Aorta (tissue), 5 donors: ENCODE data around the gene IDUA. TPM values are rescaled to one million over a fixed set of nuclear protein-coding genes. Genes with fewer than 3 reads are reported as not detected.

Experiments used
- ATAC-seq: fragments of 200-7000 bp; cut with Tn5 transposase; one replicate; pipeline ENCODE4 v1.9.1; 2022; ENCODE audit warnings: moderate library complexity; ENCODE audit not compliant: low FRiP score
- DNase-seq, 2 donors: peaks; one replicate each; pipeline ENCODE4 v3.0.0-alpha.2; 2020
- H3K27ac ChIP-seq, 2 donors: one replicate each; pipeline ENCODE4 v1.5.1; 2013; ENCODE audit warnings: low read length in 2 of 2, mild to moderate bottlenecking in 2 of 2, moderate library complexity in 2 of 2, control low read depth in 1 of 2, inconsistent platforms in 1 of 2, low read depth in 1 of 2
- H3K27me3 ChIP-seq, 2 donors: one replicate each; pipeline ENCODE4 v1.6.1; 2013; ENCODE audit warnings: control low read depth in 1 of 2, low read length in 1 of 2, mild to moderate bottlenecking in 1 of 2, moderate library complexity in 1 of 2; ENCODE audit not compliant: insufficient read depth in 2 of 2, control insufficient read depth in 1 of 2
- H3K36me3 ChIP-seq, 2 donors: one replicate each; pipeline ENCODE4 v1.6.1; 2013; ENCODE audit warnings: control low read depth in 1 of 2, low read length in 1 of 2, mild to moderate bottlenecking in 1 of 2; ENCODE audit not compliant: insufficient read depth in 2 of 2, control insufficient read depth in 1 of 2
- H3K4me1 ChIP-seq, 2 donors: one replicate each; pipeline ENCODE4 v1.6.1; 2013; ENCODE audit warnings: low read length in 2 of 2, control low read depth in 1 of 2, mild to moderate bottlenecking in 1 of 2, moderate library complexity in 1 of 2; ENCODE audit not compliant: insufficient read depth in 2 of 2, control insufficient read depth in 1 of 2
- H3K4me3 ChIP-seq, 2 donors: one replicate each; pipeline ENCODE4 v1.5.1; 2013; ENCODE audit warnings: low read length in 2 of 2, control low read depth in 1 of 2, mild to moderate bottlenecking in 1 of 2
- H3K9me3 ChIP-seq: one replicate; pipeline ENCODE4 v1.6.1; 2013; ENCODE audit warnings: mild to moderate bottlenecking, low read length; ENCODE audit not compliant: control insufficient read depth
- WGBS, 2 donors: extraction: QIAGEN DNeasy Blood & Tissue Kit; methylation state at CpG; one replicate each; pipeline ENCODE4 v1.1.7; 2013; 5-methylcytosine and 5-hydroxymethylcytosine counted together
- intact Hi-C, 2 donors: fragments of 100-400 bp; cut with DNase I; formaldehyde crosslinking; loops; one replicate each; pipeline versions ENCODE4 v1.14.2 to v1.15.0; 2022
- polyA plus RNA-seq, 2 donors: library from polyadenylated mRNA; stranded (reverse); fragments of 200-250 nt; gene quantifications; one replicate each; pipeline ENCODE4 v1.2.3, GENCODE V29; 2013
- total RNA-seq, 2 donors: library from RNA; stranded (reverse); fragmentation: NEBNext Ultra II Directional; extraction: Animal tissue kit (Norgen Biotek cat#: 25700); gene quantifications; one replicate each; pipeline ENCODE4 v1.2.1, GENCODE V29; 2021
- donor health status: healthy with polysubstance abuse.
- donor health status: Bipolar disorder and iron deficiency.
- donor health status: DM: no; HTN: no; CAD: no.
- donor health status: DM: no; HTN: no; CAD: no.
- donor health status: DM: yes; HTN: yes; CAD: no.

The IDUA gene
- total and polyA plus RNA-seq, 4 donors: 5.9 to 44.2 (median 35.0) TPM

GRCh38 chr4:1023895-1024740, 37.3 kb downstream of the IDUA start:
- 96 to 97% methylated on average over 64 to 83 of the region's 83 CpGs for WGBS, 2 donors
- ATAC-seq: no peak

GRCh38 chr4:1024882-1025545, 38.2 kb downstream of the IDUA start:
- 91 to 93% methylated on average over 31 to 32 of the region's 32 CpGs for WGBS, 2 donors
- Histone ChIP-seq H3K36me3 (no peaks in the 10 kb centered on the region), H3K27ac (no peak overlapping the region), H3K4me3 (no peak overlapping the region), H3K9me3 (no peaks in the 10 kb centered on the region), H3K4me1 (no peaks in the 10 kb centered on the region), H3K27me3 (no peaks in the 10 kb centered on the region)
- intact Hi-C loops: no loop called here
- ATAC-seq (no peak), DNase-seq (no peak)

More at GRCh38 chr4:1023895-1024740, 37.3 kb downstream of the IDUA start:
- Histone ChIP-seq H3K27ac (no peak overlapping the region), H3K27me3 (no peaks in the 10 kb centered on the region), H3K4me1 (no peaks in the 10 kb centered on the region), H3K4me3 (no peak overlapping the region), H3K36me3 (no peaks in the 10 kb centered on the region), H3K9me3 (no peaks in the 10 kb centered on the region)
- DNase-seq: no peak
- intact Hi-C loops: no loop called here

- Histone ChIP-seq H3K27me3 (no peaks in the 10 kb centered on the region), H3K9me3 (no peaks in the 10 kb centered on the region), H3K27ac (no peak overlapping the region), H3K4me3 (no peak overlapping the region), H3K36me3 (no peaks in the 10 kb centered on the region), H3K4me1 (no peaks in the 10 kb centered on the region)
- WGBS, 2 donors: 49 to 51% methylated on average over 17 of the region's 17 CpGs
- DNase-seq (no peak), ATAC-seq (peak; percentile 9)
- intact Hi-C loops: no loop called here
Measured at GRCh38 chr4:1026115-1026514, 39.3 kb downstream of the IDUA start.

- intact Hi-C loops: no loop called here
- ATAC-seq (no peak), DNase-seq (no peak)
- no peak overlapping the region for H3K4me3 ChIP-seq
- H3K4me1 ChIP-seq: no peaks in the 10 kb centered on the region
- no peaks in the 10 kb centered on the region for H3K36me3 ChIP-seq
- H3K27me3 ChIP-seq: no peaks in the 10 kb centered on the region
- WGBS, 2 donors: 79 to 82% methylated on average over 26 of the region's 26 CpGs
- H3K27ac ChIP-seq: no peak overlapping the region
- no peaks in the 10 kb centered on the region for H3K9me3 ChIP-seq
Measured at GRCh38 chr4:1027219-1027914, 40.5 kb downstream of the IDUA start.

GRCh38 chr4:1027915-1028238, 41.0 kb downstream of the IDUA start:
- Histone ChIP-seq H3K9me3 (no peaks in the 10 kb centered on the region), H3K4me1 (no peaks in the 10 kb centered on the region), H3K27me3 (no peaks in the 10 kb centered on the region), H3K36me3 (no peaks in the 10 kb centered on the region), H3K4me3 (no peak overlapping the region), H3K27ac (no peak overlapping the region)
- no peak for ATAC-seq
- DNase-seq: no peak
- intact Hi-C loops: no loop called here
- WGBS, 2 donors: 80 to 86% methylated on average over 9 of the region's 9 CpGs

GRCh38 chr4:1028574-1029220, 41.9 kb downstream of the IDUA start:
- ATAC-seq (no peak), DNase-seq (no peak)
- H3K27ac ChIP-seq: no peak overlapping the region
- no peaks in the 10 kb centered on the region for H3K27me3 ChIP-seq
- no peak overlapping the region for H3K4me3 ChIP-seq
- H3K36me3 ChIP-seq: no peaks in the 10 kb centered on the region
- intact Hi-C loops: no loop called here
- WGBS, 2 donors: 86 to 88% methylated on average over 35 to 36 of the region's 36 CpGs
- H3K9me3 ChIP-seq: no peaks in the 10 kb centered on the region
- no peaks in the 10 kb centered on the region for H3K4me1 ChIP-seq

DNA sequence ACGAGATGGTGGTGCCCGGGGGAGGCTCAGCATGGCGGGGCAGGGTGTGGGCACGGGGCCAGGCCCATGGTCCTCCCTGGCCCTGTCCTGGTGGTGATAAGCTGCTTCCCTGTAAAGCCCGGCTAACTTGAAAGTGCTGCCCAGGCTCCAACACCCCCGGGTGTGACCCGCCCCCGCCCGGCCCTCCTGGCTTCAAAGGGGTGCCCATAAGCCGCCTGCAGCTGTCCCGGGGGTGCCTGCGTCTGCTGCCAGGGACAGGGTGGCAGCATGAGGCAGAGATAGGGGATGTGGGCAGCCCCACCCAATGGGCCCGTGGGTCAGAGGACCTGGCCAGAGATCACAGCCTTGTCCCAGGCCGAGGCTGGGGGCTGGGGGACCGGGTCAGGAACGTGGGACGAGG, 42.7 kb downstream of the IDUA start:
- no peak for ATAC-seq

GRCh38 chr4:1030031-1030430, 43.2 kb downstream of the IDUA start:
- Histone ChIP-seq H3K4me1 (no peaks in the 10 kb centered on the region), H3K27me3 (no peaks in the 10 kb centered on the region)
- WGBS, 2 donors: 58 to 67% methylated on average over 11 to 12 of the region's 12 CpGs

More for the DNA sequence above, 42.7 kb downstream of the IDUA start:
- intact Hi-C loops: no loop called here
- WGBS, 2 donors: 51 to 53% methylated on average over 17 of the region's 17 CpGs
- H3K9me3 ChIP-seq: no peaks in the 10 kb centered on the region
- H3K4me3 ChIP-seq: no peak overlapping the region
- H3K27me3 ChIP-seq: no peaks in the 10 kb centered on the region
- H3K36me3 ChIP-seq: no peaks in the 10 kb centered on the region
- H3K4me1 ChIP-seq: no peaks in the 10 kb centered on the region
- DNase-seq: no peak
- no peak overlapping the region for H3K27ac ChIP-seq

More at GRCh38 chr4:1030031-1030430, 43.2 kb downstream of the IDUA start:
- intact Hi-C loops: no loop called here
- DNase-seq: no peak
- Histone ChIP-seq H3K9me3 (no peaks in the 10 kb centered on the region), H3K27ac (no peak overlapping the region), H3K4me3 (no peak overlapping the region), H3K36me3 (no peaks in the 10 kb centered on the region)
- ATAC-seq: no peak
